H9 (cell line): Measurements from ENCODE around the gene CD300E. TPM values are rescaled to one million over a fixed set of nuclear protein-coding genes. Genes with fewer than 3 reads are reported as not detected.

Source experiments
- DNase-seq: peaks from one replicate; pipeline ENCODE4 v3.0.0-alpha.2; 2017
- H2AFZ ChIP-seq: one replicate; pipeline ENCODE4 v1.6.1; 2013; ENCODE audit warnings: mild to moderate bottlenecking, low read length, control low read depth, moderate library complexity
- H2AK5ac ChIP-seq: 2 replicates; pipeline ENCODE4 v1.6.1; 2013; ENCODE audit warnings: low read length, control low read depth, mixed read lengths; ENCODE audit not compliant: insufficient read length
- H2BK120ac ChIP-seq: one replicate; pipeline ENCODE4 v1.6.1; 2013; ENCODE audit warnings: low read depth, mild to moderate bottlenecking, low read length, control low read depth, inconsistent platforms; ENCODE audit not compliant: poor library complexity, severe bottlenecking
- H2BK12ac ChIP-seq: 2 replicates; pipeline ENCODE4 v1.6.1; 2013; ENCODE audit warnings: low read length, control low read depth, mixed read lengths, low read depth; ENCODE audit not compliant: insufficient read length
- H2BK15ac ChIP-seq: 2 replicates; pipeline ENCODE4 v1.6.1; 2013; ENCODE audit warnings: low read depth, low read length, control low read depth
- H2BK20ac ChIP-seq: one replicate; pipeline ENCODE4 v1.6.1; 2013; ENCODE audit warnings: low read depth, mild to moderate bottlenecking, low read length, control low read depth, inconsistent platforms; ENCODE audit not compliant: poor library complexity, severe bottlenecking
- H2BK5ac ChIP-seq: 2 replicates; pipeline ENCODE4 v1.6.1; 2013; ENCODE audit warnings: low read length, control low read depth, mixed read lengths; ENCODE audit not compliant: insufficient read length
- H3K14ac ChIP-seq: 2 replicates; pipeline ENCODE4 v1.6.1; 2013; ENCODE audit warnings: low read length, control low read depth; ENCODE audit not compliant: insufficient read depth
- H3K18ac ChIP-seq: 2 replicates; pipeline ENCODE4 v1.6.1; 2013; ENCODE audit warnings: low read depth, mild to moderate bottlenecking, mixed read lengths, low read length, control low read depth; ENCODE audit not compliant: insufficient read length
- H3K23ac ChIP-seq: 2 replicates; pipeline ENCODE4 v1.6.1; 2013; ENCODE audit warnings: low read length, control low read depth, mixed read lengths, low read depth; ENCODE audit not compliant: insufficient read length
- H3K23me2 ChIP-seq: 2 replicates; pipeline ENCODE4 v1.6.1; 2013; ENCODE audit warnings: low read depth, mild to moderate bottlenecking, mixed read lengths, low read length, control low read depth; ENCODE audit not compliant: insufficient read length, poor library complexity, severe bottlenecking
- H3K27ac ChIP-seq: 2 replicates; pipeline ENCODE4 v1.5.1; 2013; ENCODE audit warnings: low read length, control low read depth, mixed read lengths, low read depth; ENCODE audit not compliant: insufficient read length
- H3K27me3 ChIP-seq: 2 replicates; pipeline ENCODE4 v1.6.1; 2013; ENCODE audit warnings: low read length, control low read depth, inconsistent platforms; ENCODE audit not compliant: insufficient read depth
- H3K4ac ChIP-seq: 2 replicates; pipeline ENCODE4 v1.6.1; 2013; ENCODE audit warnings: low read depth, mild to moderate bottlenecking, control low read depth, inconsistent platforms, low read length, moderate library complexity
- H3K4me1 ChIP-seq: 2 replicates; pipeline ENCODE4 v1.6.1; 2013; ENCODE audit warnings: low read length, control low read depth, inconsistent platforms; ENCODE audit not compliant: insufficient read depth
- H3K4me2 ChIP-seq: 2 replicates; pipeline ENCODE4 v1.6.1; 2013; ENCODE audit warnings: low read length, control low read depth, mixed read lengths; ENCODE audit not compliant: insufficient read length, insufficient read depth
- H3K56ac ChIP-seq: 2 replicates; pipeline ENCODE4 v1.6.1; 2013; ENCODE audit warnings: low read depth, mild to moderate bottlenecking, mixed read lengths, low read length, control low read depth; ENCODE audit not compliant: insufficient read length
- H3K79me1 ChIP-seq: 2 replicates; pipeline ENCODE4 v1.6.1; 2013; ENCODE audit warnings: low read depth, mild to moderate bottlenecking, moderate library complexity, low read length, control low read depth, inconsistent platforms; ENCODE audit not compliant: insufficient read depth, poor library complexity, severe bottlenecking
- H3K79me2 ChIP-seq: 2 replicates; pipeline ENCODE4 v1.6.1; 2013; ENCODE audit warnings: low read length, control low read depth, inconsistent platforms; ENCODE audit not compliant: insufficient read depth
- H3K9ac ChIP-seq: 2 replicates; pipeline ENCODE4 v1.6.1; 2013; ENCODE audit warnings: low read length, control low read depth, mixed read lengths; ENCODE audit not compliant: insufficient read length; ENCODE audit errors: extremely low read depth
- H3K9me3 ChIP-seq: one replicate; pipeline ENCODE4 v1.6.1; 2013; ENCODE audit warnings: low read depth, low read length, inconsistent platforms; ENCODE audit not compliant: control insufficient read depth
- H3T11ph ChIP-seq: one replicate; pipeline ENCODE4 v1.6.1; 2013; ENCODE audit warnings: mild to moderate bottlenecking, low read length, control low read depth, inconsistent platforms
- H4K20me1 ChIP-seq: one replicate; pipeline ENCODE4 v1.6.1; 2013; ENCODE audit not compliant: control insufficient read depth, insufficient read length, insufficient read depth
- H4K5ac ChIP-seq: 2 replicates; pipeline ENCODE4 v1.6.1; 2013; ENCODE audit warnings: low read depth, mild to moderate bottlenecking, mixed read lengths, low read length, control low read depth; ENCODE audit not compliant: insufficient read length
- H4K8ac ChIP-seq: replicated peaks from 2 replicates; pipeline ENCODE4 v1.6.1; 2013; ENCODE audit warnings: low read length, control low read depth, mixed read lengths, low read depth; ENCODE audit not compliant: insufficient read length
- H4K91ac ChIP-seq: 2 replicates; pipeline ENCODE4 v1.6.1; 2013; ENCODE audit warnings: low read depth, mild to moderate bottlenecking, moderate library complexity, mixed read lengths, low read length, control low read depth; ENCODE audit not compliant: insufficient read length
- H3K27ac Mint-ChIP-seq, 3 experiments: 2 replicates in 2 of 3; 3 replicates in 1 of 3; pipeline ENCODE4 v1.8.0; 2020 to 2021; ENCODE audit warnings: mixed read lengths in 3 of 3, mild to moderate bottlenecking in 1 of 3, moderate library complexity in 1 of 3
- H3K27me3 Mint-ChIP-seq: 2 replicates; pipeline ENCODE4 v1.8.0; 2021; ENCODE audit warnings: low read depth, mild to moderate bottlenecking, moderate library complexity, mixed read lengths
- H3K36me3 Mint-ChIP-seq, 3 experiments: 2 replicates in 2 of 3; 3 replicates in 1 of 3; pipeline ENCODE4 v1.8.0; 2020 to 2021; ENCODE audit warnings: low read depth in 3 of 3, mixed read lengths in 3 of 3; ENCODE audit not compliant: insufficient read depth in 1 of 3
- H3K4me1 Mint-ChIP-seq, 2 experiments: 2 replicates each; pipeline ENCODE4 v1.8.0; 2020; ENCODE audit warnings: mixed read lengths in 2 of 2
- H3K4me3 Mint-ChIP-seq, 2 experiments: 2 replicates in 1 of 2; 3 replicates in 1 of 2; pipeline ENCODE4 v1.8.0; 2020 to 2021; ENCODE audit warnings: mild to moderate bottlenecking in 2 of 2, mixed read lengths in 2 of 2, moderate library complexity in 1 of 2
- H3K9me3 Mint-ChIP-seq, 2 experiments: 2 replicates in 1 of 2; 3 replicates in 1 of 2; pipeline ENCODE4 v1.8.0; 2020; ENCODE audit warnings: mild to moderate bottlenecking in 2 of 2, mixed read lengths in 2 of 2, moderate library complexity in 1 of 2
- WGBS: extraction: QIAGEN DNeasy Blood & Tissue Kit; methylation state at CpG from one replicate; pipeline ENCODE4 v1.1.7; 2013; ENCODE audit warnings: missing lambda C conversion rate, low lambda C conversion rate, mixed read lengths; ENCODE audit not compliant: insufficient read length; ENCODE audit errors: extremely low coverage; 5-methylcytosine and 5-hydroxymethylcytosine counted together
- total RNA-seq: library from RNA; stranded (reverse); gene quantifications from 2 replicates; pipeline ENCODE4 v1.2.1, GENCODE V29; 2021
- TF ChIP-seq, protein P1 (sequence below): fragments of 200-600 bp; sonication (generic); conservative IDR thresholded peaks from 3 replicates; pipeline ENCODE4 v1.8.0; 2021; ENCODE audit warnings: antibody characterized with exemption, mild to moderate bottlenecking

Gene CD300E
- total RNA-seq, 1 experiment from 2014 or later, result not detected

DNA sequence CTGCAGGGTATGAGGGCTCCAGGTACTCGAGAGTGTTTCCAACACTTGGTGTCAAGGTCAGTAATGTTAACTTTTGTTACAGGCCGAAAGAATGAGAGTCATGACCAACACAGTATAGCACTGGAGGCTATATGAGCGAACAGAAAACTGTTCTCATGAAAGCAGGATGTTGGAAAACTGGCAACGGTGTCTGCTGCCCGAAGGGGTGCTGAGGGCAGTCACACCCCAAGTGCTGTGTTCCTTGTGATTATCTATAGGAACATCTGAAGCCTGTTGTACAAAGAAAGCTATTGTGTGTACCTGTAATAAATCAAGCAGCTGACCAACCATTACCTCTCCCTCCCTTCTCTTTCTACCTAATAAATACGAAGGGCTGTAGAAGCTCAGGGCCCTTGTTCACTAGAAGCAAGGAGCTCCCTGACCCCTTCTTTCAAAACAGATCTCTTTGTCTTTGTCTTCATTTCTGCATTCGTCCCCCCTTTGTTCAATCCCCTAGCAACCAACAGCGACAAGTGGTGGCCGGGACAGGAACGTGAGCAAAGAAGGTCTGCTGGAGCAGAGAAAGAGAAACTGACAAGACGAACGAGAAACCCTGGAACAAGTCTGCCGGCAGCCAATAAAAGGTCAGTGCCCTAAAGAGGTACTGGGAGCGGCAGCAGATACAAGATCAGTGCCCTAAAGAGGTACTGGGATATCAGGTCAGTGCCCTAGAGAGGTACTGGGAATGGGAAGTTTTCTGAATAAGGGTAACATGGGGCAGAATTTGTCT, 39.1 kb downstream of the CD300E start:
- no peaks in the 10 kb centered on the region for H3K23me2 ChIP-seq
- H4K8ac ChIP-seq, result no peak overlapping the region
- H3K23ac ChIP-seq, result no peak overlapping the region
- no peaks in the 10 kb centered on the region for H3K79me2 ChIP-seq
- no peaks in the 10 kb centered on the region for H3K36me3 Mint-ChIP-seq
- no peaks in the 10 kb centered on the region for H3K27me3 ChIP-seq
- H2BK120ac ChIP-seq, result no peak overlapping the region
- no peaks in the 10 kb centered on the region; a peak in 1 of 5 replicates for H3K9me3 Mint-ChIP-seq
- H2AFZ ChIP-seq, result no peak overlapping the region
- H4K91ac ChIP-seq, result no peak overlapping the region
- H3K56ac ChIP-seq, result no peak overlapping the region
- no peak overlapping the region for H2BK15ac ChIP-seq
- WGBS, result no CpG with 5 or more reads among the region's 14 CpGs
- no peak overlapping the region for H3K4me3 Mint-ChIP-seq
- H3K4me2 ChIP-seq, result no peak overlapping the region
- no peak for DNase-seq
- H3T11ph ChIP-seq, result no peak overlapping the region
- no peak overlapping the region for H3K4ac ChIP-seq
- no peak overlapping the region for H2BK20ac ChIP-seq
- TF ChIP-seq, protein P1, sequence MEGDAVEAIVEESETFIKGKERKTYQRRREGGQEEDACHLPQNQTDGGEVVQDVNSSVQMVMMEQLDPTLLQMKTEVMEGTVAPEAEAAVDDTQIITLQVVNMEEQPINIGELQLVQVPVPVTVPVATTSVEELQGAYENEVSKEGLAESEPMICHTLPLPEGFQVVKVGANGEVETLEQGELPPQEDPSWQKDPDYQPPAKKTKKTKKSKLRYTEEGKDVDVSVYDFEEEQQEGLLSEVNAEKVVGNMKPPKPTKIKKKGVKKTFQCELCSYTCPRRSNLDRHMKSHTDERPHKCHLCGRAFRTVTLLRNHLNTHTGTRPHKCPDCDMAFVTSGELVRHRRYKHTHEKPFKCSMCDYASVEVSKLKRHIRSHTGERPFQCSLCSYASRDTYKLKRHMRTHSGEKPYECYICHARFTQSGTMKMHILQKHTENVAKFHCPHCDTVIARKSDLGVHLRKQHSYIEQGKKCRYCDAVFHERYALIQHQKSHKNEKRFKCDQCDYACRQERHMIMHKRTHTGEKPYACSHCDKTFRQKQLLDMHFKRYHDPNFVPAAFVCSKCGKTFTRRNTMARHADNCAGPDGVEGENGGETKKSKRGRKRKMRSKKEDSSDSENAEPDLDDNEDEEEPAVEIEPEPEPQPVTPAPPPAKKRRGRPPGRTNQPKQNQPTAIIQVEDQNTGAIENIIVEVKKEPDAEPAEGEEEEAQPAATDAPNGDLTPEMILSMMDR, result no peak
- H3K27me3 Mint-ChIP-seq, result peaks cover 27% of the 10 kb centered on the region
- H4K20me1 ChIP-seq, result no peaks in the 10 kb centered on the region
- no peak overlapping the region for H2AK5ac ChIP-seq
- H3K9ac ChIP-seq, result no peak overlapping the region
- no peak overlapping the region for H2BK12ac ChIP-seq
- H3K14ac ChIP-seq, result no peak overlapping the region
- no peaks in the 10 kb centered on the region for H3K79me1 ChIP-seq
- no peak overlapping the region for H4K5ac ChIP-seq
- no peak overlapping the region for H3K27ac Mint-ChIP-seq
- H2BK5ac ChIP-seq, result no peak overlapping the region
- H3K9me3 ChIP-seq, result no peaks in the 10 kb centered on the region
- H3K18ac ChIP-seq, result no peak overlapping the region
- H3K4me1 Mint-ChIP-seq, result no peaks in the 10 kb centered on the region; a peak in 1 of 4 replicates
- no peaks in the 10 kb centered on the region for H3K4me1 ChIP-seq
- H3K27ac ChIP-seq, result no peak overlapping the region
